Lower leg skin (tissue), 3 donors: ENCODE measurements around the gene ADA.

ENCODE experiments used
- POLR2A ChIP-seq, 2 donors: fragments of 450-650 bp; IDR thresholded peaks; one replicate each; pipeline ENCODE4 v1.6.1; 2016 to 2017; ENCODE audit warnings: antibody characterized with exemption in 2 of 2, mild to moderate bottlenecking in 1 of 2, moderate library complexity in 1 of 2
- TF ChIP-seq, protein P1 (sequence below), 3 donors: fragments of 450-650 bp; IDR thresholded peaks; one replicate each; pipeline ENCODE4 v1.5.1; 2016; ENCODE audit warnings: antibody characterized with exemption in 3 of 3, mild to moderate bottlenecking in 3 of 3, moderate library complexity in 2 of 3

DNA sequence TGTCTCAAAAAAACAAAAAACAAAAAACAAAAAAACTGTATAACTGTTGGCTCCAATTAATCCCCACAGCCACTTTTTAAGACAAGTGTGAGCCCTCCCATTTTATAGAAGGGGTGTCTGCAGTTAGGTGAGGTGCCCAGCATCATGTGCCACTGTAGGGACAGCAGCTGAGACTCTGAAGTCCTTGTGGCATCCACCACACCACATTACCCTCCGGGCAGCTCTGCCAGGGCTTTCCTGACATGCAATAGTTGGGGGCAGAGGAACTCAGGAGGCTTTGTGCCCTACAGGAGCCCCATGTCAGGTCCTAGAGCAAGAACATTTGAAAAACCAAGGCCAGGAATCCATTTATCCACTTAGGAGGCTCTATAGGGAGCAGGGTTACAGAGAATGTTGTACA, 51.8 kb downstream of the ADA start:
- TF ChIP-seq, protein P1, sequence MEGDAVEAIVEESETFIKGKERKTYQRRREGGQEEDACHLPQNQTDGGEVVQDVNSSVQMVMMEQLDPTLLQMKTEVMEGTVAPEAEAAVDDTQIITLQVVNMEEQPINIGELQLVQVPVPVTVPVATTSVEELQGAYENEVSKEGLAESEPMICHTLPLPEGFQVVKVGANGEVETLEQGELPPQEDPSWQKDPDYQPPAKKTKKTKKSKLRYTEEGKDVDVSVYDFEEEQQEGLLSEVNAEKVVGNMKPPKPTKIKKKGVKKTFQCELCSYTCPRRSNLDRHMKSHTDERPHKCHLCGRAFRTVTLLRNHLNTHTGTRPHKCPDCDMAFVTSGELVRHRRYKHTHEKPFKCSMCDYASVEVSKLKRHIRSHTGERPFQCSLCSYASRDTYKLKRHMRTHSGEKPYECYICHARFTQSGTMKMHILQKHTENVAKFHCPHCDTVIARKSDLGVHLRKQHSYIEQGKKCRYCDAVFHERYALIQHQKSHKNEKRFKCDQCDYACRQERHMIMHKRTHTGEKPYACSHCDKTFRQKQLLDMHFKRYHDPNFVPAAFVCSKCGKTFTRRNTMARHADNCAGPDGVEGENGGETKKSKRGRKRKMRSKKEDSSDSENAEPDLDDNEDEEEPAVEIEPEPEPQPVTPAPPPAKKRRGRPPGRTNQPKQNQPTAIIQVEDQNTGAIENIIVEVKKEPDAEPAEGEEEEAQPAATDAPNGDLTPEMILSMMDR (IDR thresholded peaks at IDR 0.05): no peak
- TF ChIP-seq POLR2A (IDR thresholded peaks at IDR 0.05): no peak
